GM15510 (cell line): ENCODE measurements around the gene ZGPAT.

ENCODE experiments used
- POLR2A ChIP-seq: IDR thresholded peaks from 3 replicates; pipeline ENCODE4 v1.6.1; 2011; ENCODE audit warnings: borderline replicate concordance; ENCODE audit not compliant: insufficient read length; ENCODE audit errors: extremely low read depth

The ZGPAT gene

GRCh38 chr20:63731410-63731809, 23.6 kb downstream of the ZGPAT start:
- TF ChIP-seq POLR2A = no peak

DNA sequence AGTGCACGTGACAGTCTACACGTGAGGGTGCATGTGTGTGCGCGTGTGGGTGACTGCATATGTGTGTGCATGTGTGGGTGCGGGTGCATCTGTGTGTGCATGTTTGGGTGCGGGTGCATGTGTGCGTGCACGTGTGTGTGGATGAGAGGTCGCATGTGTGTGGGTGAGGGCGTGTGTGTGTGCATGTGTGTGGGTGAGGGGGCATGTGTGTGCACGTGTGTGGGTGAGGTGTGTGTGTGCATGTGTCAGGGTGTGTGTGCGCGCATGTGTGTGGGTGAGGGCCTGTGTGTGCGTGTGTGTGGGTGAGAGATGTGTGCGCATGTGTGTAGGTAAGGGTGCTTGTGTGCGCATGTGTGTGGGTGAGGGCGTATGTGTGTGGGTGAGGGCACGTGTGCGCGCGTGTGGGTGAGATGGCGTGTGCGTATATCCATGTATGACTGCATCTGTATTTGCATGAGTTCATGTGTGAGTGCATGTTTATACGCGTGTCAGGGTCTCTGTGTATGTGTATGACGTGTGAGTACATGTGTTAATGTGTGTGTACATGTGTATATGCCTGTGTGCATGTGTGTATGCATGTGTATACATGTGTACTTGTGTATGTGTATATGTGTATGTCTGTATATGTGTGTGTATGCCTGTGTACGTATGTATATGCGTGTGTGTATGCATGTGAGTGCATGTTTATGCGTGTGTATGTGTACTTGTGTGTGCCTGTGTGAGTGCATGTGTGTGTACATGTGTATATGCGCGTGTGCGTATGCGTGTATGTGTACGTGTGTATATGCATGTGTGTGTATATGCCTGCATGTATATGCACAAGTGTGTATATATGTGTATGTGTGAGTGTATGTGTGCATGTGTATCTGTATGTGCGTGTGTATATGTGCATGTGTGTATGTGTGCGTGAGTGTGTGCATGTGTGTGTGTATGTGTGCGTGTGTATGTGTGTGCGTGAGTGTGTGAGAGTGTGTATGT, 24.6 kb downstream of the ZGPAT start:
- no peak for TF ChIP-seq POLR2A

GRCh38 chr20:63733117-63733516, 25.3 kb downstream of the ZGPAT start:
- no peak for TF ChIP-seq POLR2A

- TF ChIP-seq POLR2A = no peak
Measured at GRCh38 chr20:63733579-63734081, 25.8 kb downstream of the ZGPAT start.

GRCh38 chr20:63734111-63734945, 26.5 kb downstream of the ZGPAT start:
- no peak for TF ChIP-seq POLR2A

DNA sequence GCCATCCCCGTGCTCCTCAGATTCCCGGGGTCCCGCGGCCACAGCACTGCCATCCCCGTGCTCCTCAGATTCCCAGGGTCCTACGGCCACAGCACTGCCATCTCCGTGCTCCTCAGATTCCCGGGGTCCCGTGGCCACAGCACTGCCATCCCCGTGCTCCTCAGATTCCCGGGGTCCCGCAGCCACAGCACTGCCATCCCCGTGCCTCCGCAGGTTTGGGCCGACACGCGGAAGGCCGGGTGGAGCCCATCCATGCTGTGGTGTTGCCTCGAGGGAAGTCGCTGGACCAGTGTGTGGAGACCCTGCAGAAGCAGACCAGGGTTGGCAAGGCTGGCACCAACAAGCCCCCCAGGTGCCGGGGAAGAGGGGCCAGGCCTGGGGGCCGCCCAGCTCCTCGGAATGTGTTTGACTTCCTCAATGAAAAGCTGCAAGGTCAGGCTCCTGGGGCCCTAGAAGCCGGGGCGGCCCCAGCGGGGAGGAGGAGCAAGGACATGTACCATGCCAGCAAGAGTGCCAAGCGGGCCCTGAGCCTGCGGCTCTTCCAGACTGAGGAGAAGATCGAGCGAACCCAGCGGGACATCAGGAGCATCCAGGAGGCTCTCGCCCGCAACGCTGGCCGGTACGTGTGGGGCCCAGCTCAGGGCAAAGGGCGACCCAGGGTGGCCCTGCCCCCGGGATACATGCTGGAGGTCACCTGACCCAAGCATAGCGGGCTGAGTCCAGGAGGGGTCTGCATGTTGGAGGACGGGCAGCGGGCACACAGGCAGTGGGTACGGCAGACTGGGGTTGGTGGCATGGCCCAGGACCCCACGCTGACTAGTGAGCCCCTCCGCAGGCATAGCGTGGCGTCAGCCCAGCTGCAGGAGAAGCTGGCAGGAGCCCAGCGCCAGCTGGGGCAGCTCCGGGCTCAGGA, 27.4 kb downstream of the ZGPAT start:
- TF ChIP-seq POLR2A = no peak

GRCh38 chr20:63735859-63736718, 28.2 kb downstream of the ZGPAT start, which contains the start of gene LIME1:
LIME1 (plus strand) TSS chr20:63736664; CDS start chr20:63737550, 886 bp downstream.
- peak; percentile 31 for TF ChIP-seq POLR2A

DNA sequence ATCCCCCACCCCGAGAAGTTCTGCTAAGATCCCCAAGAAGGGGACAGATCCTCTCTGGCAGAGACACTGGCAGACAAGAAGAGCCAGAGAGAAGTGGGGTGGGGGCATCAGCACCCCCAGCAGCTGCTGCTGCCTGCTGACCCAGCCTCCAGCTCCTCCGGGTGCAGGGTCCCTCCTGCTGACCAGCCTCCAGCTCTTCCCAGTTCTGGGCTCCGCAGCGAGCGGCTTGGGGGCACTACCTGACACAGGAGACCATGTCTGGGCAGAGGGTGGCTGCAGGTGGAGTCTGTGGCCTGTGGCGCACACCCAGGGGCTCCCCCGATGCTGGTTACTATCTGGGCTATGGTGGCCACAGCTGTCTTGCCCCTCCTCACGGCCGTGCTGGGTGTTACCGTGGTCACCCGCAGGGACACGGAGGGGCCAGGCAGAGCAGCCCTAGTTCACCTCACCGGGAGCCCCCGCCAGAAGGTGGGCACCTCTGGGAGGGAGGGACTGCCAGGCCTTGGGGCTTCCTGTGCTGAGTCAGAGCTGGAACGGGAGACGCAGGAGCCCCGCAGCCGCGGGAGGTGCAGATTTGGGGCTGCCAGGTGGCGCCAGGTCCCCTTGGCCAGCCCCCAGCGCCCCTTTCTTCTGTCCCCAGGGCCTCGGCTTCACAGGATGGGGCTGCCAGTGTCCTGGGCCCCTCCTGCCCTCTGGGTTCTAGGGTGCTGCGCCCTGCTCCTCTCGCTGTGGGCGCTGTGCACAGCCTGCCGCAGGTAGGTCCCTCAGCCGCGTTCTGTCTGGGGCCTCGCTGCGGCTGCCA, 29.3 kb downstream of the ZGPAT start:
- peak; percentile 27 for TF ChIP-seq POLR2A

GRCh38 chr20:63737695-63737944, 29.8 kb downstream of the ZGPAT start:
- no peak for TF ChIP-seq POLR2A

- TF ChIP-seq POLR2A = peak; percentile 63
Measured at GRCh38 chr20:63737945-63738686, 30.3 kb downstream of the ZGPAT start.

GRCh38 chr20:63738687-63739129, 30.9 kb downstream of the ZGPAT start:
- no peak for TF ChIP-seq POLR2A

- peak; percentile 8 for TF ChIP-seq POLR2A
Measured at GRCh38 chr20:63739130-63740069, 31.6 kb downstream of the ZGPAT start, which contains the start of gene SLC2A4RG. SLC2A4RG (plus strand) TSS chr20:63739776; CDS start chr20:63739913, 137 bp downstream.
